Measurements from ENCODE around the gene MN1. TPM values are rescaled to one million over a fixed set of nuclear protein-coding genes. Genes with fewer than 3 reads are reported as not detected.

MN1 gene
- total RNA-seq, 2 experiments from 2014 or later = 0.04 to 0.10 TPM

DNA sequence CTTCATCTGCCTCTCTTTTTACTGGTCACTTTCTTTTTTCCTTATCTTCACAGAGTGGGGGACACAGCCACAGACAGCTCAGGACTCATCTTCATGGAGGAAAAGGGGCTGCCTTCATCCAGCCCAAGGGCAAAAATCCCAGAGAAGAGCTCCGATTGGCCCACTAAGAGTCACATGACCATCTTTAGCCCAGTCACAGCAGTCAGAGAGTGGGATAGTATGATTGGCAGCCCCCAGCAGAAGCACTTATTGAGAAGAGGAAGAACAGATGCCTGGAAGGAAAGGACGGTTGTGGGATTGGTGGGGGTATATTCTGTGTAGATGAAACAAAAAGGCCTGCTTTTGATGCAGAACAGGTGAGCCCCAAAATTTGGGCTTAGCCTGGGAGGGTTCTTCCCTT, 77.8 kb downstream of the MN1 start:
- CTCF ChIA-PET = no interaction called here
- POLR2A ChIA-PET = no interaction called here

DNA sequence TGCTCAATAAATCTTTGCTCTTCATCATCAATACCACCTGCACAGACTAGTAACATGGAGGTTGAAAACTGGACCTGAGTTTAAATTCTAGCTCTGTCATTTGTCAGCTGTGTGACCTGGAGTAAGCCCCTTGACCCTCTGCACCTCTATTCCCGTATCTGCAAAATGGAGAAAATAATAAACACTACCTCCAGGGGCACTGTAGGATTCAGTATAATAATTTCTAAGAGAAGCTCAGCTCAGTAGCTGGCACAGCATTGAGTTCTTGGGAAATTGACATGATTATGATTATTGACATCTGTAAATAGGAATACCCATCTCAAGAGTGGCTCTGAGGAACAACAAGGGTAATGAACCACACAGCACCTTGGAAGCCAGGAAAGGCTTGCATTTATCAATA, 78.4 kb downstream of the MN1 start:
- POLR2A ChIA-PET = no interaction called here
- CTCF ChIA-PET = no interaction called here

DNA sequence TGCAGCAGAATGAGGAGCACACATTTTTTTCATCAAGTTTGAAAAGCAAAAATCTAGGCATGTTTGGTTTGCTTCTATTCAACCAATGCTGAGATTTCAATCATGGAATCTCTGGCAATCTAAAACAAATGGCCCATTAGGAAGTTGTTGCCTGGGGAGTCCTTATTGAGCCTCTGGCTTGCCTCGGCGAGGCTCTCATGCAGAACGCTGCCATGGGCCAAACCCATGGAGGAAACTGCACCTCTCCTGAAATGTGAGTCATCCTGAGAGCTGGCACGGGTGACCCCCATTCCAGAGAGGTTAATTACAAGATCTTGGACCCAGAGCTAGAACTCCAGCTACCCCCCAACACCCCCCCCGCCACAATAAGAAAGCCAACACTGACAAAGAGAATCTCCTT, 80.7 kb downstream of the MN1 start:
- ChIA-PET POLR2A (no interaction called here), CTCF (interaction anchor here (0.7 kb wide), 1 partner anchor 99 kb away, joined by 4 read pairs; no protein-coding TSS in a partner anchor)

DNA sequence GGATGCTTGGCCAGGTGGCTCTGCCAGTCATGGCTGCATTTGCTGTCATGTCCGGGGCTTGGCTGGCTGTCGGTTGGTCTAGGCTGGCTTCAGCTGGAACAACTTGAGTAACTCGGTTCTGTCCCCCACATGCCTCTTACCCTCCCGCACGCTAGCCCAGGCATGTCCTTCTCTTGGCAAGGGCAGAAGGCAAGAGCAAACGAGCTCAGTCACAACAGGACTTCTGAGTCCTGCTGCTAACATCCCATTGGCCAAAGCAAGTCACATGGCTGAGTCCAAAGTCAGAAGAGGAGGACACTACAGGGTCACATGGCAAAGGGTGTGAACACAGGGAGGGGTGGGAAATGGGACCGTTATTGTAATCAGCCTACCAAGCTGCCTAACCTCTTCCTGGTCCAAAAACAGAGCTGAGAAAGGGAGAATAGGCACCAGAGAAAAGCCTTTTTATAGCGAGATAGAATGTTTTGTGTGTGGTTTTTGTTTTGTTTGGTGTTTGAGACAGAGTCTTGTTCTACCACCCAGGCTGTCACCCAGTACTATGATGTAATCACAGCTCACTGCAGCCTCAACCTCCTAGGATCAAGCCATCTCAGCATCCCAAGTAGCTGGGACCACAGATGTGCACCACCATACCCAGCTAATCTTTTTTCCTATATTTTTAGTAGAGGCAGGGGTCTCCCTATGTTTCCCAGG, 81.9 kb downstream of the MN1 start:
- ChIA-PET CTCF (no interaction called here), POLR2A (no interaction called here)

DNA sequence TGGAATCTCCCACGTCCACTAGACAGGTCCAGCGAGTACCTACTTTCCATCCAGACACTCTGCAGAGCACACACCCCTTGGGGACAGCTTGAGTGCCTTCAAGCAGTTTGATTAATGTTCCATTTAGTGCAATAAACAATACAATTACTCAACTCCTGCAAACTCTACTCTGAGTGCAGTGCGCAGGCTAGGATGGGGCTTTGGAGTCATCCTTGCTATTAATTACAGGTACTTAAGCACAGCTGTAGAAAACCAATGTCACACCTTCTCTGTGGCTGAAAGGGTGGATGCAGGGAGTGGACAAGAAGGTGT, 82.6 kb downstream of the MN1 start:
- POLR2A ChIA-PET = no interaction called here

DNA sequence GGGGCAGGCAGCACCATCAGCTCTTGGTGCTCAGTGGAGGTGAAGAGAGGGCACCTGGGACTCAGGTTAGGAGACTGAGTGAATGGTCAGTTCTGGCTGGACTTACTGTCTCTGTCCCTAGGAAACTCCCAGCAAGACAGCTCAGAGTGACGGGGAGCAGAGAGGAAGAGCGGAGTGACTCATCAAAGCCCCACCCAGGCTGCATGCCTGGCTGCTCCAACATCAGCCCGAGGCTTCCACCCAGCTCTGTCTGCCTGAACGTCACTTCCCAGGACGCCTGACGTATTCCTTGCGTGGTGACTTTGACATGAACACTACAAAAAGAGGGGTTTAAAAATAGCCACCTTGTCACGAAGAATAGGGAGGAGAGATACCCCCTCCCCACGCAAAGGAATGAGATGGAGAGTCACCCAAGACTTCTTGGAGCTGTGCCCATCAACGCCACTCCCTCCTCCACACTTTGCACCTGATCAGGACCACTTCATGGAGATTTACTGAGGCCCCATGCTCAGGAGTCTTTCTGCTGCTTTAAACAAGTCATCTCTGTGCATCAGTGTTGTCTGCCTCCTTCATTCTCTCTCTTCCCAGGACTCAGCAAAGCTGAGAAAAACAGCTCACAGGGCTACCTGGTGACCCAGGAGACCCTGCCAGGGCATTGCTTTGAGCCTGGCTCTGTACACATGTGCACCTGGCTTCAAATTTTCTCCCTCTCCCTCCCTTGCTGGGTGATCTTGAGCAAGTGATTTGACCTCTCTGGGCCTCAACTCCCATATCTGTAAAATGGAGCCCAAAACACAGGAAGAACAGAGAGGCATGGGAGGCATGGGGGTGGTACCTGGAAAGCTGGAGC, 83.1 kb downstream of the MN1 start:
- ChIA-PET CTCF (no interaction called here), POLR2A (no interaction called here)

More for the DNA sequence above, 82.6 kb downstream of the MN1 start:
- CTCF ChIA-PET = no interaction called here

DNA sequence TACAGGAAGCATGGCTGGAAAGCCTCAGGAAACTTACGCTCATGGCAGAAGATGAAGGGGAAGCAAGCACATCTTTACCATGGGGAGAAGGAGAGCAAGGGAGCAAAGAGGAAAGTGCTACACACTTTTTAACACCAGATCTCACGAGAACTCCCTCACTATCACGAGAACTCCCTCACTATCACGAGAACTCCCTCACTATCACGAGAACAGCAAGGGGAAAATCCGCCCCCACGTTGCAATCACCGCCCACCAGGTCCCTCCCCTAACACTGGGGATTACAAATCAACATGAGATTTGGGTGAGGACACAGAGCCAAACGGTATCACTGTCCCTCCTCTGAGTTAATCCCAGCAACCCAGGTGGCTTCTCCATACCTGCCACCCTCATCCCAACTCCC, 84.5 kb downstream of the MN1 start:
- CTCF ChIA-PET = no interaction called here
- POLR2A ChIA-PET = no interaction called here

DNA sequence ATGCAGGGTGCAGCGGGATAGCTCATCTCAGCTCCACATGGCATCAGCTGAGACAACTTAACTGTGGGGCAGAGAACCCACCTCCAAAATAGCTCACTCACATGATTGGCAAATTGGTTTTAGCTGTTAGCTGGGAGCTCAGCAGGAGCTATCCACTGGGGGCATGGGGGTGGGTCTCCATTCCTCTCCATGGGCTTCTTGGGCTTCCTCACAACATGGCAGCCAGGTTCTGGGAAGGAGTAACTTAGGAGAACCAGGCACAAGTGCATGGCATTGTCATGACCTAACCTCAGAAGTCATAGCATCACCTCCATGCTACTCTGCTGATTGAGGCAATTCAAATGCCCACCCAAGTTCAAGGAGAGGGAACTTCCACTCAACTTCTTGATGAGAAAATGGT, 85.5 kb downstream of the MN1 start:
- ChIA-PET POLR2A (no interaction called here), CTCF (no interaction called here)

DNA sequence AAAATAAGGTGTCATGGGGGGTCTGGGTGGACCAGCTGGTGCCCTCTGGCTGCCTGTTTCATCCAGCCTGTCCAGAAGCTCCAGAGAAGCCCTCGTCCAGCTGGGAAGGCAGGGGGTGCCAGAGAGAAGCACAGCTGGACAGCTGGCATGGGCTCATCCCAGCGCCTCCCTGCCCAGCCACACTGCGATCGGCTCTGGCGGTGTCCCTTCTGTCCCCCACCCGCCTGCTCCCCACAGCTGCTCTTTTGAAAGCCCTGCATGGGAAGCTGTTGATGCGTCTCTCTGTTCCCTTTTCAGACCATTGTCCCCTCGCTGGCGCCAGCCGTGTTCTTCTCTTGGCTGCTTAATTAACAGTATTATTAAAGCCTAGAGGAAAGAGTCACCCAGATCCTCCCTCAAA, 86.5 kb downstream of the MN1 start:
- POLR2A ChIA-PET = no interaction called here
- CTCF ChIA-PET = no interaction called here

DNA sequence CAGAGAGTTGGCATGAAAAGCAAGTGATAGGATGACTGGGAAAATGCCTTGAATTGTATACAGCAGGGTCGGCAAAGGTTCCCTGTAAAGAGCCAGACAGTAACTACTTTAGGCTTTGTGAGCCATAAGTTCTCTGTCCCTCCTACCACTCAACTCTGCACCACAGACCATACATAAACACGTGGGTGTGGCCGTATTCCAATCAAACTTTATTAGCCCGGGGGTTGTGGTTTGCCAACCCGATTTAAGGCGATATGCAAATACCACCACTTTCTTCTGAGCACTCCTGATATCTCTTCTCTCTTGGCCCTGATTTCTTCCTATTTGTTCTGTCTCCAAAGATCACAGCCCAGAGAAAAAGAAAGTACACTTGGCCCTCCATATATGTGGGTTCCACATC, 87.5 kb downstream of the MN1 start:
- ChIA-PET POLR2A (no interaction called here), CTCF (no interaction called here)

DNA sequence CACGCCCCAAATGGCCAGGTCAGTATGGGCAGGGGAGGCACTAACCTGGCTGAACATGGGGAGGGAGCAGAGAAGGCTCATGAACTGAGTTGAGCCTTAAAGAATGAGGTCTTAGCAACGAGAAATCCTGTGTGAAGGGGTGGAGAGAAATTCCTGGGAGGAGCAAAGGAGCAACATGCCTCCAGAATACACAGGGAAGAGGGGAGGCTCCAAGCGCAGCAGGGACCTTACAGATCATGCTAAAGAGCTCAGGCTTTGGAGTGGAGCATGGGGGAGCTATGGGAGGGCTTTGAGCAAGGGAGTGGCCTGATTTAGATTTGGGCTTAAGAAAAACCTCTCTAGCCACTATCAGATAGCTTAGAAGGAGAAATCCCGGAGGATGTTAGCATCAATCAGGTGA, 88.1 kb downstream of the MN1 start:
- POLR2A ChIA-PET = no interaction called here

DNA sequence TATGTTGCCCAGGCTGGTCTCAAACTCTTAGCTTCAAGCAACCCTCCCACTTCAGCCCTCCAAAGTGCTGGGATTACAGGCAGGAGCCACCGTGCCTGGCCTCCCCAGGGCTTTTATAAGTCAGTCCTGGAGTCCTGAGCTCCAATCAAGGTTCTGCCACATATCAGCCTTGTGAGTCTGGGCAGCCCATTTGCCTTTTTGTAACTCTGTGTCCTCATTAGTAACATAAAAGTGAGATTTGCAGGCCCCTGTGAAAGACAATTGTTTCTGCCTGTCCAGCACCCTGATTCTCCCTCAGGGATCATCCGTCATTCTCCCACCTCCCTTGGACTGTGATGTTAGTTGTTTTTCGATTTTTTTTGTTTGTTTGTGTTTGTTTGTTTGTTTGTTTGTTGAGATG, 89.8 kb downstream of the MN1 start:
- ChIA-PET CTCF (no interaction called here), POLR2A (no interaction called here)

More for the DNA sequence above, 88.1 kb downstream of the MN1 start:
- CTCF ChIA-PET = no interaction called here

DNA sequence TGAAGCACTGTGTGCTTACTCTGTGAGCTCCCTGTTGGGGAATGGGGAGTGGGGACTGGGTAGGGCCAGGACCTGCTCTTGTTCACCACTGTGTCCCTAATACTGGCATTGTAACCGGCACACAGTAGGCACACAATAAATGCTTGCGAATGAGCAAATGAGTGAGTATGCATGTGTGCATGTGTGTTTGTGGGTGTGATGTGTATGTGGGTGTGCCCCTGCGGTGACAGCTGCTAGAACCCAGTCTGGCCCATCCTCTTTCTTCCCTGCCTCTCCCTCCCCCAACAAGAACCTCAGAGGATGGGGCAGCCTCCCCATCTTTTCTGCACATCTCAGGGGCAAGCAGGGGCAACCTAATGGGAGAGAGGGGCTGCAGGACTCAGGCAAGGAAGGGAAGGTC, 90.5 kb downstream of the MN1 start:
- POLR2A ChIA-PET = no interaction called here

DNA sequence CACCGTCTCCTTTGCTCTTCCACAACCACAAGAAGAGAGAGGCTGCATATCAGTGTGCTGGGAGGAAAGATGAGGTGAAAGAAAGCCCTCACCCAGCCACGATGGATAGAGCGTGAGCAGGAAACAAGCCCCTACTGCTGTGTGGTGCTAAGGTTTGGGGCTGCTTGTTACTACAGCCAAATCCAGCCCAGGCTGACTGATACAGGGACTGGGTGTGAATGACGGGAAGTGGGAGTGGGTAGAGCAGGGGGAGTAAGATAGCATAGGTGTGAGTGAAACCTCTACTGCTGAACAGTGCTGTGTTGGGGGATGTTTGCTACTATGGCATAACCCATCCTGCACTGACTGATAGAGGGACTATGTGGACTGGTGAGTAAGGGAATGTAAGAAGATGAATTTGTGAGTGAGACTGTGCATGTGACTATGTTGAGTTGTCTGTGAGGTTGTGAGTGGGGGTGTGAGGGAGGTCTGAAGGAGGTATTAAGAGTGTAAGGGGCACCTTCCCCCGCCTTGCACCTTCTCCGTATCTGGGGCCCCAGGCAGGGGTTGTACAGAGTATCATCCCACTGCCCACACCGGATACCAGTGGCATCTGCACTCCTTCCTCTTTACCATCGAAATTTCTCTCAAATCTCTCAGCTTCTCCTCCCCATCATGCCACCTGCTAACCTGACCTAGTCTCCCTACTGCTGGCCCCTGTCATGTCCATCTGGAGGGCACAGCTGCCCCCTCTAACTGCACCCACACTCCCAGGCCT, 91.5 kb downstream of the MN1 start:
- CTCF ChIA-PET = no interaction called here
- POLR2A ChIA-PET = no interaction called here

More for the DNA sequence above, 90.5 kb downstream of the MN1 start:
- CTCF ChIA-PET = no interaction called here

DNA sequence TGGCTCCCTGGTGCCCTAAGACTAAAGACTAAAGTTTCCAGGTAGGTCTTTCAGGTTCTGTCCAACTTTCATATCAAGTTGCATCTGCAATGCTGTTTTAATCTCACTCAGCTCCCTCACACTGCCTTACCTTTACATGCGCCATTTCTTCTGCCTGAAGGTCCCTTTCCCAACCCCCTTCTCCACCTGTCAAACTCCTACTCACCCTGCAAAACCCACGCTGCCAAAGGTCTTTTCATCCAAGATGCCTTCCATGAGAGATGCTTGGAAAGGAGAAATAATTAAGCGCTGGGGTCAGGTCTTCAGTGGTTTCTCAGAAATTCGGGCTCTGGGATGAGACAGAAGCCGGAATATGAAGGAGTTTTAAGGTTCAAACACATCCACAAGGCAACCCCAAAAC, 95.1 kb downstream of the MN1 start:
- ChIA-PET CTCF (interaction anchor here (0.6 kb wide), 1 partner anchor 124 kb away, joined by 3 read pairs; no protein-coding TSS in a partner anchor), POLR2A (no interaction called here)

DNA sequence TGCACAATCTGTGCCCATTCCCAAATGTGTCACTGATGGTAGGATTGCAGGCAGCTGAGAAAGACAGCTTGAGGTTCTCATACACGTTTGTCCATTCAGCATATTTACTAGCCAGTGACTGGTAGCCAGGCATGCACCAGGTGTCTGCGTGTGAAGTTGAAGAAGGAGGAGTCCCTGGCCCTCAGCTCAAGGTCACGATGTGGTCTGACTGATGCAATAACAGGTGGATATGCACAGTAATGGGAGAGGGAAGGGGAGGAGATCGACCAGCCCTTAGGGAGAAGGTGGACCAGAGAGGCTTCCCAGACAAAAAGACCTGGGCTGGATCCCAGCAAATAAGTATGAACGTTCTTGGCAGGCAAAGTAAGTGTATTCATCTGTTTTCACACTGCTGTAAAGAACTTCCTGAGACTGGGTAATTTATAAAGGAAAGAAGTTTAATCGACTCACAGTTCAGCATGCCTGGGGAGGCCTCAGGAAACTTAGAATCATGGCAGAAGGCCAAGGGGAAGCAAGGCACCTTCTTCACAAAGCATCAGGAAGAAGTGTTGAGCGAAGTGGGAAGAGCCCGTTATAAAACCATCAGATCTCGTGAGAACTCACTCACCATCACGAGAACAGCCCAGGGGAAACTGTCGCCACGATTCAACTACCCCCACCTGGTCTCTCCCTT, 96.0 kb downstream of the MN1 start:
- CTCF ChIA-PET = no interaction called here
- POLR2A ChIA-PET = no interaction called here

DNA sequence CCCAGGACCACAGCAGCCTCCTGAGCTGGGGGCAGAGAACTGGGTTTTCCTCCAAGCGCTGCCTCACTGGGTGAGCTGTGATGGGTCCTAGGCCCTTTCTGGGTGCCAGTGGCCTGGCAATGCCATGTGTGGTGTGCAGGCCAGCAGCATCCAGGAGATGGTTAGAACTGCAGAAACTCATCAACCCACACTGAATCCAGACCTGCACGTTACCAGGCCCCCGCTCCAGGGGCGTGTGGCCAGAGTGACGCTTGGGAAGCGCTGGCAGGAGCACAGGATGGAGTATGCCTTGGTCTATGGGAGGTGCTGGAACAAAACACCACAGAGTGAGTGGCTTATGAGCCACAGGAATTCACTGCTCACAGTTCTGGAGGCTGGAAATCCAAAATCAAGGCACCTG, 97.0 kb downstream of the MN1 start:
- ChIA-PET POLR2A (no interaction called here), CTCF (no interaction called here)

DNA sequence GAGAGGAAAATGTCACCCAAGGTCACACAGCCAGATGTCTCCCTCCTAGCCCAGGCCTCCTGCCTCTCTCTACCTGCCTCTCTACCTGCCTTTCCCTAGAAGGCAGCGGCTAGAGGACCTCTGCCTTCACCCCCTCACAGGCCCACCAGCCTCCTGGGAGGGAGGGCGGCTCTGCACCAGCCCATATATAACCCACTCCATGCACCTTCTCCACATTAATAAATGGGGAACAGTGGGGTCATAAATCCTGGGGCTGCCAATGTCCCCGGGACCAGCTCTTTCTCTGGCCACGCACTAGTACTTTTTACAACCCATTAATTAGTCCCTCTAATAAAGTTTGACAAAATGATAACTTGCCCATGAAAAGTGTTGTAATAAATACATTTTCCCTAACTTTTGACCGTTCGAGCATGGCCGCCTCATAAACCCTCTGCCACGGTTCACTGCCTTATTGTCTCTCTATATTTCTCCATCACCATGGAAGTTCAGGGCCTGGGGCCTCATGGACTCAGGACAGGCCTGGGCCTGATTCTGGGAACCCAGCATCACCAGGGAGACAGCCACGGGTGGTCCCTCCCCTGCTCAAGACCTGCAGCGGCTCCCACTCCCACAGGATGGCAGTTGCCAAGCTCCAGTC, 102.1 kb downstream of the MN1 start:
- POLR2A ChIA-PET = no interaction called here
- CTCF ChIA-PET = no interaction called here

DNA sequence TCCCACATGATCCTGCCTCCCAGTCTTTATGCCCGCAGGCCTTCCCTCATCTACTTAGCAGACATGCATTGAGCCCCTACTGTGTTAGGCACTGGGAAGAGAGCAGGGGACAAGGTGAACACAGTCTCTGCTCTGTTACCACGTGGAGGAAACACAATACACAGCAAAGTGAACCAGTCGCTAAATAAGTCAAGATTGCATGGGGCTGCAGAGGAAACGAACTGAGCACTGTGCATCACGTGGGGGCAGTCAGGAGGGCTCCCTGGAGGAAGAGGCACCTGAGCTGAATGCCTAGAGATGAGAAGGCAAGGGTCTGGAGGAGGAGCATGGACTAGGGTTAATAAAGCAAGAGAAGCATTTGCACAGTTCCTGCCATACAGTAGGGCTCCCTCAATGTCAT, 102.7 kb downstream of the MN1 start:
- CTCF ChIA-PET = no interaction called here
- POLR2A ChIA-PET = no interaction called here
